HepG2 (cell line): ENCODE measurements around the gene CDH11. TPM values are rescaled to one million over a fixed set of nuclear protein-coding genes. Genes with fewer than 3 reads are reported as not detected.

ENCODE experiments used
- ATAC-seq: fragments of 200-7000 bp; cut with Tn5 transposase; 3 replicates; pipeline ENCODE4 v1.9.1; 2020; ENCODE audit warnings: mild to moderate bottlenecking, moderate library complexity
- BruUV-seq: library from RNA; stranded (reverse); fragments of 400-500 nt; replicated peaks from 2 replicates; lab custom pipeline; 2021; lab: Mats Ljungman, UMichigan
- CTCF ChIA-PET: fragments of 300-600 bp; formaldehyde crosslinking; extraction: SDS; loops from one replicate; lab custom pipeline; 2021; ENCODE audit warnings: low total read pairs, inconsistent platforms, low intra/inter-chr PET ratio; lab: Yijun Ruan, JAX
- POLR2A ChIA-PET: fragments of 350-600 bp; sonication (Branson Sonifier 250); formaldehyde crosslinking; loops from one replicate; lab custom pipeline; 2020; ENCODE audit warnings: antibody characterized with exemption, inconsistent platforms; lab: Yijun Ruan, JAX
- DNase-seq: peaks from one replicate; pipeline ENCODE4 v3.0.0-alpha.2; 2015; ENCODE audit warnings: low spot score
- FAIRE-seq: peaks from 3 replicates; lab custom pipeline; 2011; peaks lifted over from hg19 to GRCh38; lab: Jason Lieb, UNC
- H2AFZ ChIP-seq: one replicate; pipeline ENCODE4 v1.6.1; 2011; ENCODE audit warnings: low read length, inconsistent platforms
- H3K27ac ChIP-seq: fragments of 300-600 bp; 3 replicates; pipeline ENCODE4 v1.8.0; 2011; ENCODE audit warnings: mixed run types, mild to moderate bottlenecking, mixed read lengths, low read length, inconsistent platforms; ENCODE audit not compliant: insufficient read depth; ENCODE audit errors: extremely low read length
- H3K27me3 ChIP-seq, 2 experiments: fragments of 200-600 bp in 1 of 2; 2 replicates in 1 of 2; 3 replicates in 1 of 2; pipeline versions ENCODE4 v1.6.0 to v1.8.0; 2011; ENCODE audit warnings: low read length in 2 of 2, mild to moderate bottlenecking in 2 of 2, moderate library complexity in 2 of 2, inconsistent platforms in 1 of 2; ENCODE audit not compliant: insufficient read depth in 2 of 2, control insufficient read depth in 1 of 2
- H3K36me3 ChIP-seq, 2 experiments: fragments of 200-600 bp in 1 of 2; replicated peaks in 1 of 2; 2 replicates in 1 of 2; 3 replicates in 1 of 2; pipeline versions ENCODE4 v1.5.1 to v1.8.0; 2011; ENCODE audit warnings: low read length in 2 of 2, inconsistent platforms in 1 of 2; ENCODE audit not compliant: insufficient read depth in 2 of 2, control insufficient read depth in 1 of 2
- H3K4me1 ChIP-seq: 2 replicates; pipeline ENCODE4 v1.5.1; 2012; ENCODE audit warnings: low read length, inconsistent platforms; ENCODE audit not compliant: insufficient read depth
- H3K4me2 ChIP-seq: 2 replicates; pipeline ENCODE4 v1.6.0; 2011; ENCODE audit warnings: low read depth, low read length, inconsistent platforms
- H3K4me3 ChIP-seq, 3 experiments: fragments of 200-600 bp in 1 of 3; sonication (generic), shearing (Covaris generic) in 1 of 3; replicated peaks in 1 of 3; 2 replicates each; pipeline ENCODE4 v1.5.1; 2011 to 2016; ENCODE audit warnings: low read length in 3 of 3, inconsistent platforms in 2 of 3, low read depth in 2 of 3, mild to moderate bottlenecking in 2 of 3, control low read depth in 1 of 3, mixed read lengths in 1 of 3; ENCODE audit not compliant: insufficient read depth in 1 of 3
- H3K79me2 ChIP-seq: one replicate; pipeline ENCODE4 v1.6.1; 2011; ENCODE audit warnings: low read length, inconsistent platforms; ENCODE audit not compliant: insufficient read depth
- H3K9ac ChIP-seq: 2 replicates; pipeline ENCODE4 v1.6.0; 2011; ENCODE audit warnings: mild to moderate bottlenecking, low read depth, low read length, inconsistent platforms; ENCODE audit not compliant: insufficient read depth
- H3K9me3 ChIP-seq: 2 replicates; pipeline ENCODE4 v1.5.1; 2012; ENCODE audit warnings: mild to moderate bottlenecking, low read length
- H4K20me1 ChIP-seq: 2 replicates; pipeline ENCODE4 v1.6.0; 2011; ENCODE audit warnings: inconsistent platforms, mild to moderate bottlenecking, low read length, moderate library complexity; ENCODE audit not compliant: insufficient read depth
- MAFF ChIP-seq: IDR thresholded peaks from 2 replicates; pipeline ENCODE4 v1.6.1; 2011; ENCODE audit warnings: low read depth, low read length, improper control_type of control experiment
- MAFK ChIP-seq, 2 experiments: IDR thresholded peaks in 1 of 2; conservative IDR thresholded peaks in 1 of 2; 2 replicates each; pipeline ENCODE4 v1.6.1; 2011; ENCODE audit warnings: improper control_type of control experiment in 2 of 2, low read length in 2 of 2
- MIER3 ChIP-seq: IDR thresholded peaks from 2 replicates; pipeline ENCODE4 v1.6.1; 2016; ENCODE audit warnings: missing compliant biosample characterization, borderline replicate concordance
- ZNF234 ChIP-seq: sonication (generic); formaldehyde crosslinking; conservative IDR thresholded peaks from 2 replicates; pipeline ENCODE4 v1.5.1; 2020; ENCODE audit warnings: mild to moderate bottlenecking, missing genetic modification reagents
- ZNF746 ChIP-seq: sonication (generic); formaldehyde crosslinking; IDR thresholded peaks from 2 replicates; pipeline ENCODE4 v1.8.0; 2022; ENCODE audit warnings: mild to moderate bottlenecking, missing genetic modification reagents
- WGBS: methylation state at CpG from one replicate; pipeline ENCODE4 v1.1.6; 2017; ENCODE audit warnings: low lambda C conversion rate; 5-methylcytosine and 5-hydroxymethylcytosine counted together
- in situ Hi-C: cut with HindIII; loops from 2 replicates; pipeline ENCODE4 v1.10.0; 2017; ENCODE audit warnings: low pct_unique_long_range_greater_than_20kb; ENCODE audit not compliant: extremely low pct_ligation_motif_present
- intact Hi-C: fragments of 100-400 bp; cut with micrococcal nuclease; formaldehyde crosslinking; loops from one replicate; pipeline ENCODE4 v1.10.0; 2022; ENCODE audit not compliant: unreplicated experiment
- polyA plus RNA-seq, 8 experiments: library from polyadenylated mRNA; depleted of rRNA in 3 of 8; stranded (reverse) in 7 of 8; unstranded in 1 of 8; fragments of >200 nt; fragmentation: Illumina TruSeq in 4 of 8; extraction: Trizol in 4 of 8; gene quantifications; 2 replicates each; pipeline versions ENCODE4 v1.2.1 to v1.2.3, GENCODE V29; 2011 to 2016; ENCODE audit warnings: low read depth in 4 of 8, missing spikeins in 1 of 8, mixed read lengths in 1 of 8; ENCODE audit not compliant: insufficient read depth in 1 of 8
- total RNA-seq, 5 experiments: library from RNA; depleted of rRNA; stranded (reverse); fragments of >200 nt; fragmentation: Illumina TruSeq; extraction: Trizol; gene quantifications; 2 replicates each; pipeline ENCODE4 v1.2.3, GENCODE V29; 2016; ENCODE audit warnings: low read depth in 1 of 5

Gene CDH11
- total and polyA plus RNA-seq, 2 of the 13 experiments (the other 11 are each of a cell fraction or from before 2014, with no cell fraction given), result not detected

- Histone ChIP-seq H3K36me3 (no peaks in the 10 kb centered on the region), H3K27me3 (no peaks in the 10 kb centered on the region; a peak in 1 of 5 replicates), H3K4me3 (no peak overlapping the region), H2AFZ (no peak overlapping the region), H3K4me1 (no peaks in the 10 kb centered on the region), H4K20me1 (no peaks in the 10 kb centered on the region), H3K9ac (no peak overlapping the region), H3K79me2 (no peaks in the 10 kb centered on the region), H3K4me2 (no peak overlapping the region), H3K27ac (no peak overlapping the region), H3K9me3 (no peaks in the 10 kb centered on the region)
- FAIRE-seq, result no peak
- BruUV-seq, result no TSS peak
- intact Hi-C loops, result no loop called here
- ChIA-PET CTCF (no interaction called here), POLR2A (no interaction called here)
- in situ Hi-C loops, result no loop called here
- DNase-seq, result no peak
- no peak for ATAC-seq
- TF ChIP-seq MAFK (conservative IDR thresholded peaks at IDR 0.05 in 1 of 2, IDR thresholded peaks at IDR 0.05 in 1 of 2; ENCODE audit: low read length in 2 of 2) (peak; percentile 66 to 71), MIER3 (CRISPR knock-in tag) (no peak), MAFF (peak; percentile 52; the same call in 1 of the 2 replicates)
- WGBS, result 0% methylated on average over 3 of the region's 3 CpGs
Observed at GRCh38 chr16:65061263-65061662, 60.6 kb downstream of the CDH11 start.

DNA sequence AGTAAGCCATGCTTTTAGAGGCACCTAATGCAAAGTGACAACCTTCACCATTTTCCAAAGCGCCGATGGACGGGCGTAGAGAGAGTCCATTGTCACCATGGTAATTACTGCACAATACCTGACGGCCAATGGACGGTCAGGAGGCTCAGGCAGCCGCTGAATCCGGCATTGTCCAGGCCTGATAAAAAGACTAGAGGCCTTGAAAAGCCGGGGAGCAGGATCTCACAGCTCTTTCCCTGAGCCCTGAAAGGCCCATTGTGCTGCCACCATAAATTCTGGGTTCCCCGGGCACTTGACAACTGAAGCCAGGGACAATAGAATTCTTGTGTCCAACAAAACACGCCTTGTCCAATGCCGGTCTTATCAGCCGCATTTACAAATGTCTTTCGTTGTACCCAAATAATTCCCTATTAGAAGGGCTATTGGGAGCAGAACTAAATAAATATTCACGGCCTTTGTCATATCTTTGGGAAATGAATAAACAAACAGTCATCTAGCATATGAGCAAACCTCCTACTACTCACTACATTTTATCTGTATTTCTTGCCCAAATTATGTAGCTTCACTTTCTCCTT is 62.4 kb downstream of the CDH11 start:
- Histone ChIP-seq H3K27ac (no peak overlapping the region), H3K27me3 (no peaks in the 10 kb centered on the region; a peak in 1 of 5 replicates), H4K20me1 (no peaks in the 10 kb centered on the region), H2AFZ (no peak overlapping the region), H3K36me3 (no peaks in the 10 kb centered on the region), H3K4me2 (no peak overlapping the region), H3K9me3 (no peaks in the 10 kb centered on the region), H3K79me2 (no peaks in the 10 kb centered on the region), H3K9ac (no peak overlapping the region), H3K4me3 (no peak overlapping the region), H3K4me1 (no peaks in the 10 kb centered on the region)
- in situ Hi-C loops (no loop called here), intact Hi-C loops (no loop called here)
- BruUV-seq, result no TSS peak
- DNase-seq (no peak), FAIRE-seq (no peak), ATAC-seq (no peak)
- WGBS, result 14% methylated on average over 14 of the region's 15 CpGs
- ChIA-PET CTCF (no interaction called here), POLR2A (no interaction called here)
- no peak for TF ChIP-seq ZNF234 (CRISPR knock-in tag)
- no peak for TF ChIP-seq ZNF746 (CRISPR knock-in tag)
